ENCODE measurements around the gene DISP2.

The DISP2 gene

DNA sequence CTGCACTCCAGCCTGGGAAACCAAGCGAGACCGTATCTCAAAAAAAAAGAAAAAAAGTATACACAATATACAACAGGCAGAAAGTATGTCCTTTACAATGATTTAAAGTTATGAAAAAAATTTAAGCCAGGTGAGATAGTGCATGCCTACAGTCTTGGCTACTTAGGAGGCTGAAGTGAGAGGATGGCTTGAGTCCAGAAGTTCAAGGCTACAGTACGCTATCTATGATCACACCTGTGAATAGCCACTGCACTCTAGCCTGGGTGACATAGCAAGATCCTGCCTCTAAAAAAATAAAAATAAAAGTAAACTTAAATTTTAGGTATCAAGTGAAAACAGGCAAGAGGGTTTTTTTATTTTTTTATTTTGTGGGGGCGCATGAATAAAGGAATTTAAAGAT lies 21.4 kb downstream of the DISP2 start:
- TF ChIP-seq, protein P1, sequence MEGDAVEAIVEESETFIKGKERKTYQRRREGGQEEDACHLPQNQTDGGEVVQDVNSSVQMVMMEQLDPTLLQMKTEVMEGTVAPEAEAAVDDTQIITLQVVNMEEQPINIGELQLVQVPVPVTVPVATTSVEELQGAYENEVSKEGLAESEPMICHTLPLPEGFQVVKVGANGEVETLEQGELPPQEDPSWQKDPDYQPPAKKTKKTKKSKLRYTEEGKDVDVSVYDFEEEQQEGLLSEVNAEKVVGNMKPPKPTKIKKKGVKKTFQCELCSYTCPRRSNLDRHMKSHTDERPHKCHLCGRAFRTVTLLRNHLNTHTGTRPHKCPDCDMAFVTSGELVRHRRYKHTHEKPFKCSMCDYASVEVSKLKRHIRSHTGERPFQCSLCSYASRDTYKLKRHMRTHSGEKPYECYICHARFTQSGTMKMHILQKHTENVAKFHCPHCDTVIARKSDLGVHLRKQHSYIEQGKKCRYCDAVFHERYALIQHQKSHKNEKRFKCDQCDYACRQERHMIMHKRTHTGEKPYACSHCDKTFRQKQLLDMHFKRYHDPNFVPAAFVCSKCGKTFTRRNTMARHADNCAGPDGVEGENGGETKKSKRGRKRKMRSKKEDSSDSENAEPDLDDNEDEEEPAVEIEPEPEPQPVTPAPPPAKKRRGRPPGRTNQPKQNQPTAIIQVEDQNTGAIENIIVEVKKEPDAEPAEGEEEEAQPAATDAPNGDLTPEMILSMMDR (IDR thresholded peaks at IDR 0.05; ENCODE audit: low read depth, low read length) = no peak
- DNase-seq (ENCODE audit: extremely low read depth, low read depth) = no peak

DNA sequence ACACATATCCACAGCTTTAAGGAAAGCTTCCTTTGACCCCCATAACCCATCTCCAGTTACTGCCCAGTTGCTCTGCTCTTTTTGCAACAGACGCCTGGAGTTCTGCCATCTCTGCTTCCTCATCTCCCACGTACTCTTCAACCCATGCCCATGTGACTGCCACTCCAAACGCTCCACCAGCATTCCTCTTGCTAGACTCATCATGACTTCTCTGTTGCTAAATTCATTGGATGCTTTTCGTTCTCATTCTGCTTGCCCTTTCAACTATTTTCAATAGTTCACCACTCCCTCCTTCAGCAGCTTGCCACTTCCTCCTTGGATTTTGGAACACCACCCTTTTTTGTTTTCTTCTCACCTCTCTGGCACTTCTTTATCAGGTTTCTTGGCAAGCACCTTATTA lies 21.8 kb downstream of the DISP2 start:
- DNase-seq (ENCODE audit: extremely low read depth, low read depth) = peak; percentile 96
- TF ChIP-seq, protein P1 (IDR thresholded peaks at IDR 0.05; ENCODE audit: low read depth, low read length) = no peak

DNA sequence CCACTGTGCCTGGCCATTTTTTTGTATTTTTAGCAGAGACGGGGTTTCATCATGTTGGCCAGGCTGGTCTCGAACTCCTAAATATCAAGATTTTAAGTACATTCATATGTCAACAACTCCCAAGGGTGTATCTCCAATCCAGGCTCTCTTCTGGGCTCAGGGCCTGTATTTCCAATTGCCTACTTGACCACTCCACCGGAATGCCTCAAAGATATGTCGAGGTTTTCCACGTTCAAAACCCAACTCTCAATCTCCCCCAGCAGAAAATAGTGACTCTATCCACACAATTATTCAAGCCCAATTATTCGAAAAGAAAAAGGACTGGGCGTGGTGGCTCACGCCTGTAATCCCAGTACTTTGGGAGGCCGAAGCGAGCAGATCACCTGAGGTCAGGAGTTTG lies 22.6 kb downstream of the DISP2 start:
- no peak for DNase-seq (ENCODE audit: extremely low read depth, low read depth)
- TF ChIP-seq, protein P1 (IDR thresholded peaks at IDR 0.05; ENCODE audit: low read depth, low read length) = no peak

DNA sequence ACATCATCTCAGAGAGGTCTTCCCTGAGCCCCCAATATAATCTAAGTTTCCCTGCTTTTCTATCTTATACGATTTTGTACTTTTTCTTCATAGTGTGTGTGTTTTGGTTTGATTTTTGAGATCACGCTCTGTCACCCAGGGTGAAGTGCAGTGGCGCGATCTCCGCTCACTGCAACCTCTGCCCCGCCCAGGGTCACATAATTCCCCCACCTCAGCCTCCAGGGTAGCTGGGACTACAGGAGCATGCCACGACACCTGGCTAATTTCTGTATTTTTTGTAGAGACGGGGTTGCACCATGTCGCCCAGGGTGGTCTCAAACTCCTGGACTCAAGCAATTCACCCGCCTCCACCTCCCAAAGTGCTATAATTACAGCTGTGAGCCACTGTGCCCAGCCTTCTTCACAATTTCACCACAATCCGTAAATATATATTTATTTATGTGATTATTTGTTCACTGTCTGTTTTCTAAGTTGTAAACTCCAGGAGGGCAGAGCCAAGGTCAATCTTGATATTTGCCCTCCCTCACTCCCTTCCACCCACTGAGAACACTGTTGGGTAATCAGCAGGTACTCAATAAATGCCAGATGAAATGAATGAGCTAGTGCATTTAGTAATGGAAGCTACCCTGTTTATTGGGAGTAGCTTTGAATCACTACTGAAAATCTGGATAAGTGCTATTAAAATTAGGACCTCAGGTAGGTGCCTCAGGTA lies 24.0 kb downstream of the DISP2 start:
- TF ChIP-seq, protein P1 (IDR thresholded peaks at IDR 0.05; ENCODE audit: low read depth, low read length) = no peak
- no peak for DNase-seq (ENCODE audit: extremely low read depth, low read depth)

DNA sequence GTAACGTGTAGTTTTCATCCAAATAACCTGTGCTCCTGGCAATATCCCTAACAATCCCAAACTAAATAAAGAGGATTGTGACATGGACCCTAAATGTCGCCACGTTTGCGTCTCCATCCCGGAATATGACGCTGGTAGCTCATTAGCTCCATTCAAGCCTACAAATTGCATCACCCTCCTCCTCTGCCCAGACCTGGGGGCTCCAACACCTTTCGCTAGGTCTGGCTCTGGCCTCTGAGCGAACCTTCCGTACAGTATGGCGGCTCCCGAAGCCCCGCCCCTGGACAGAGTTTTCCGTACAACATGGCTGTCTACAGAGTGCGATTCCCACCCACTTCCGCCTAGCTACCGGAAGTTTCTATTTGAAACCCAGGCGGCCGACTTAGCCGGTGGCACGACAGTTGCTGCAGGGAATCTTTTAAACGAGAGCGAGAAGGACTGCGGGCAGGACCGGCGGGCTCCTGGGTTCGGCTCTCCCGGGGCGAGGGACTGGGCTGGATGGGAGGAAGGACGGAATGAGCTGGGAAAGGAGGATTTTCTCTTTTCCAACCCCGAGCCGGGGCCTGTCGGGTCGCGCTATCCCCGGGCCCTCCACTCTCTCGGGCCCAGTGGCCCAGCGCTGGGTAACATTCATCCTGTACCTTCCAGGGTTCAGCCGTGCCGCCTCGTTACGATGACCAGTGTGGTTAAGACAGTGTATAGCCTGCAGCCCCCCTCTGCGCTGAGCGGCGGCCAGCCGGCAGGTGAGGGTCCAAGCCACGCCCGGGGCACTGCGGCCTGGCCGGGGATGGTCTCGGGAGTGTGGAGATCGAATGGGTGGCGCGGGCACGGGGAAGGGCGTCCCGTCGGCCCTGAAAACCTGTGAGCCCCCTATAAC lies 24.8 kb downstream of the DISP2 start, which contains the start of gene KNSTRN:
Gene KNSTRN (plus strand): TSS at position 142 of the 877 bp plus-strand sequence. CDS start 115 bp downstream, at position 257.
- DNase-seq (ENCODE audit: extremely low read depth, low read depth) = peak; percentile 83
- TF ChIP-seq, protein P1 (IDR thresholded peaks at IDR 0.05; ENCODE audit: low read depth, low read length) = no peak

DNA sequence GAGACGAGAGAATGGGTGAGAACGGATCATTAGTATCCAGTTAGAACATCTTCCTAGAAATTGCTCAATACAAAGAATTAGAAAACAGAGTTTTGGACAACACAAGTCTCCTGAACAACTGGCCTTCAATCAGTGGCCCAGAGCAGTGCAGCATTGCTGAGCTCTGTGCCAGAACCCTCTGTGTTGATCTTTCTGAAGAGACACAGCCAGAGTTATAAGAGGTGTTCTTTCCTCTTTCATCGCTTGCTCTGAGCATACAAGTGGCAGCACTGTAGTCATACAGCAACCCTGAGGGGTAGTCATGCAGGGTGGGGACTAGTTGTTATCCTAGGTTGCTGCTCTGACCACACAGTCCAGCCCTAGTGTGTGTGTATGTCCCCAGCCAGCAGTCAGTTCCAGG lies 28.5 kb downstream of the DISP2 start:
- TF ChIP-seq, protein P1 (IDR thresholded peaks at IDR 0.05; ENCODE audit: low read depth, low read length) = no peak
- no peak for DNase-seq (ENCODE audit: extremely low read depth, low read depth)

Measured in AG09319 (cell line).